Sigmoid colon (tissue), 7 donors: ENCODE measurements around the gene TSPEAR. TPM values are rescaled to one million over a fixed set of nuclear protein-coding genes. Genes with fewer than 3 reads are reported as not detected.

Experiments used
- DNase-seq: peaks from one replicate; pipeline ENCODE4 v3.0.0-alpha.2; 2019
- H3K27ac ChIP-seq, 4 donors: fragments of 200-600 bp; sonication (generic); one replicate each; pipeline ENCODE4 v1.5.1; 2016 to 2019; ENCODE audit warnings: mild to moderate bottlenecking in 1 of 4
- H3K27me3 ChIP-seq, 3 donors: fragments of 200-600 bp; sonication (generic); one replicate each; pipeline ENCODE4 v1.5.1; 2019; ENCODE audit warnings: mild to moderate bottlenecking in 1 of 3
- H3K36me3 ChIP-seq, 4 donors: fragments of 200-600 bp; sonication (generic); one replicate each; pipeline ENCODE4 v1.5.1; 2016 to 2019
- H3K4me1 ChIP-seq, 4 donors: fragments of 200-600 bp; sonication (generic); one replicate each; pipeline ENCODE4 v1.5.1; 2017 to 2019
- H3K4me3 ChIP-seq, 4 donors: fragments of 200-600 bp; sonication (generic); one replicate each; pipeline ENCODE4 v1.5.1; 2017 to 2019; ENCODE audit warnings: mild to moderate bottlenecking in 2 of 4, moderate library complexity in 1 of 4
- H3K9me3 ChIP-seq, 4 donors: fragments of 200-600 bp in 3 of 4; sonication (generic) in 3 of 4; one replicate each; pipeline versions ENCODE4 v1.5.1 to v1.6.1; 2013 to 2019
- EP300 ChIP-seq, 4 donors: sonication (generic); formaldehyde crosslinking; IDR thresholded peaks; one replicate each; pipeline ENCODE4 v1.6.1; 2017; ENCODE audit warnings: antibody characterized with exemption in 4 of 4
- POLR2A ChIP-seq, 2 donors: fragments of 450-650 bp; IDR thresholded peaks; one replicate each; pipeline ENCODE4 v1.6.1; 2016; ENCODE audit warnings: antibody characterized with exemption in 2 of 2, mild to moderate bottlenecking in 2 of 2, moderate library complexity in 2 of 2
- POLR2AphosphoS5 ChIP-seq, 4 donors: sonication (generic); formaldehyde crosslinking; IDR thresholded peaks; one replicate each; pipeline ENCODE4 v1.6.1; 2017; ENCODE audit warnings: antibody characterized with exemption in 4 of 4
- WGBS, 2 donors: extraction: QIAGEN DNeasy Blood & Tissue Kit; methylation state at CpG; one replicate each; pipeline ENCODE4 v1.1.7; 2013; 5-methylcytosine and 5-hydroxymethylcytosine counted together
- intact Hi-C: fragments of 100-400 bp; cut with DNase I; formaldehyde crosslinking; loops from one replicate; pipeline ENCODE4 v1.15.1; 2023
- polyA plus RNA-seq, 3 donors: library from polyadenylated mRNA; stranded (reverse); fragments of 200-250 nt; gene quantifications; one replicate each; pipeline ENCODE4 v1.2.3, GENCODE V29; 2013
- total RNA-seq, 4 donors: library from RNA; depleted of rRNA; stranded (reverse); fragments of >200 nt; gene quantifications; one replicate each; pipeline ENCODE4 v1.1.0, GENCODE V29; 2016
- TF ChIP-seq, protein P1 (sequence below), 4 experiments: fragments of 450-650 bp in 3 of 4; fragments of 200-600 bp in 1 of 4; IDR thresholded peaks; one replicate each; pipeline ENCODE4 v1.5.1; 2016 to 2019; ENCODE audit warnings: antibody characterized with exemption in 4 of 4, mild to moderate bottlenecking in 3 of 4, moderate library complexity in 2 of 4
- donor health status: healthy with polysubstance abuse.
- donor health status: Bipolar disorder and iron deficiency.
- donor health status: healthy.

The TSPEAR gene
- total and polyA plus RNA-seq, 7 donors: under 0.01 to 0.20 TPM; not detected in 5

- WGBS, 2 donors: 70 to 71% methylated on average over 25 of the region's 25 CpGs
- Histone ChIP-seq H3K9me3 (peaks cover 0 to 9% (median 0%) of the 10 kb centered on the region in 4 donors), H3K27ac (no peak overlapping the region), H3K4me3 (no peak overlapping the region), H3K4me1 (peaks cover 0 to 7% (median 4%) of the 10 kb centered on the region in 4 donors), H3K27me3 (peaks cover 0 to 30% (median 0%) of the 10 kb centered on the region in 3 donors), H3K36me3 (no peaks in the 10 kb centered on the region)
- DNase-seq: no peak
- TF ChIP-seq POLR2AphosphoS5 (IDR thresholded peaks at IDR 0.05) (no peak), EP300 (IDR thresholded peaks at IDR 0.05) (no peak), POLR2A (IDR thresholded peaks at IDR 0.05) (no peak)
- TF ChIP-seq, protein P1, sequence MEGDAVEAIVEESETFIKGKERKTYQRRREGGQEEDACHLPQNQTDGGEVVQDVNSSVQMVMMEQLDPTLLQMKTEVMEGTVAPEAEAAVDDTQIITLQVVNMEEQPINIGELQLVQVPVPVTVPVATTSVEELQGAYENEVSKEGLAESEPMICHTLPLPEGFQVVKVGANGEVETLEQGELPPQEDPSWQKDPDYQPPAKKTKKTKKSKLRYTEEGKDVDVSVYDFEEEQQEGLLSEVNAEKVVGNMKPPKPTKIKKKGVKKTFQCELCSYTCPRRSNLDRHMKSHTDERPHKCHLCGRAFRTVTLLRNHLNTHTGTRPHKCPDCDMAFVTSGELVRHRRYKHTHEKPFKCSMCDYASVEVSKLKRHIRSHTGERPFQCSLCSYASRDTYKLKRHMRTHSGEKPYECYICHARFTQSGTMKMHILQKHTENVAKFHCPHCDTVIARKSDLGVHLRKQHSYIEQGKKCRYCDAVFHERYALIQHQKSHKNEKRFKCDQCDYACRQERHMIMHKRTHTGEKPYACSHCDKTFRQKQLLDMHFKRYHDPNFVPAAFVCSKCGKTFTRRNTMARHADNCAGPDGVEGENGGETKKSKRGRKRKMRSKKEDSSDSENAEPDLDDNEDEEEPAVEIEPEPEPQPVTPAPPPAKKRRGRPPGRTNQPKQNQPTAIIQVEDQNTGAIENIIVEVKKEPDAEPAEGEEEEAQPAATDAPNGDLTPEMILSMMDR (IDR thresholded peaks at IDR 0.05): no peak
- intact Hi-C loops: no loop called here
Observed at GRCh38 chr21:44549525-44550211, 161.7 kb downstream of the TSPEAR start.

- TF ChIP-seq, protein P1 (IDR thresholded peaks at IDR 0.05): no peak
- TF ChIP-seq POLR2A (IDR thresholded peaks at IDR 0.05): no peak
- TF ChIP-seq EP300 (IDR thresholded peaks at IDR 0.05): no peak
- TF ChIP-seq POLR2AphosphoS5 (IDR thresholded peaks at IDR 0.05): no peak
- intact Hi-C loops: no loop called here
- DNase-seq: no peak
- Histone ChIP-seq H3K27ac (no peak overlapping the region), H3K4me3 (no peak overlapping the region), H3K36me3 (no peaks in the 10 kb centered on the region), H3K27me3 (peaks cover 0 to 30% (median 0%) of the 10 kb centered on the region in 3 donors), H3K9me3 (peaks cover 0 to 6% (median 0%) of the 10 kb centered on the region in 4 donors), H3K4me1 (peaks cover 0 to 7% (median 4%) of the 10 kb centered on the region in 4 donors)
- 36 to 42% methylated on average over 14 of the region's 14 CpGs for WGBS, 2 donors
Observed at GRCh38 chr21:44548922-44549321, 162.4 kb downstream of the TSPEAR start.

GRCh38 chr21:44548381-44548780 is 163.0 kb downstream of the TSPEAR start:
- H3K27me3 ChIP-seq: peaks cover 0 to 30% (median 0%) of the 10 kb centered on the region in 3 donors
- no peak overlapping the region for H3K27ac ChIP-seq
- TF ChIP-seq POLR2AphosphoS5 (IDR thresholded peaks at IDR 0.05): no peak
- TF ChIP-seq EP300 (IDR thresholded peaks at IDR 0.05): no peak
- no peak for TF ChIP-seq POLR2A (IDR thresholded peaks at IDR 0.05)
- TF ChIP-seq, protein P1 (IDR thresholded peaks at IDR 0.05): no peak
- no peak for DNase-seq
- peaks cover 0 to 7% (median 4%) of the 10 kb centered on the region in 4 donors for H3K4me1 ChIP-seq
- no peaks in the 10 kb centered on the region for H3K36me3 ChIP-seq
- peaks cover 0 to 8% (median 0%) of the 10 kb centered on the region in 4 donors for H3K9me3 ChIP-seq
- intact Hi-C loops: no loop called here
- H3K4me3 ChIP-seq: no peak overlapping the region
- 76 to 81% methylated on average over 13 of the region's 13 CpGs for WGBS, 2 donors

GRCh38 chr21:44547656-44548331 is 163.6 kb downstream of the TSPEAR start:
- peaks cover 0 to 10% (median 0%) of the 10 kb centered on the region in 4 donors for H3K9me3 ChIP-seq
- intact Hi-C loops: no loop called here
- TF ChIP-seq POLR2AphosphoS5 (IDR thresholded peaks at IDR 0.05): no peak
- peaks cover 0 to 30% (median 0%) of the 10 kb centered on the region in 3 donors for H3K27me3 ChIP-seq
- H3K36me3 ChIP-seq: no peaks in the 10 kb centered on the region
- no peak for DNase-seq
- H3K4me3 ChIP-seq: no peak overlapping the region
- WGBS, 2 donors: 43 to 46% methylated on average over 5 of the region's 5 CpGs
- no peak overlapping the region for H3K27ac ChIP-seq
- peaks cover 0 to 7% (median 4%) of the 10 kb centered on the region in 4 donors for H3K4me1 ChIP-seq

DNA sequence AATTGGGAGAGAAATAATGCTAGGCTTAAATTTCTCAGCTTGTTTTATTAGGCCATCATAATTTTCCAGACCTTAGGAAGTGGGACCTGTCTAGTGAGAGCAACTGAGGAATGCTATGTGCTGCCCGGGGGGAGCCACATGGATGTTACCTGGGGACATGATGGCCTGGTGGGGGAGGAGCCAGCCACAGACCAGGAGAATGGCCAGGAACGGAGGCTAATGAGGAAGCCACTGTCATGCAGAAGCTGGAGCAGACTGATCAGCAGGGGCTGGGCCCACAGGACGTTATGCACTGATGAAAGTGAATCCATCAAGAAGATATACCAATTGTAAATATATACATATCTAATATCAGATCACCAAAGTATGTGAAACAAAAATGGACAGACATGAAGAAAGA is 166.8 kb downstream of the TSPEAR start:
- TF ChIP-seq, protein P1 (IDR thresholded peaks at IDR 0.05): no peak
- TF ChIP-seq EP300 (IDR thresholded peaks at IDR 0.05): no peak
- TF ChIP-seq POLR2AphosphoS5 (IDR thresholded peaks at IDR 0.05): no peak
- no peak for TF ChIP-seq POLR2A (IDR thresholded peaks at IDR 0.05)
- peaks cover 0 to 7% (median 4%) of the 10 kb centered on the region in 4 donors for H3K4me1 ChIP-seq
- peaks cover 0 to 17% (median 3%) of the 10 kb centered on the region in 4 donors for H3K9me3 ChIP-seq

More for the DNA sequence above, 166.8 kb downstream of the TSPEAR start:
- DNase-seq: no peak
- no peaks in the 10 kb centered on the region for H3K36me3 ChIP-seq
- 74 to 76% methylated on average over 3 of the region's 3 CpGs for WGBS, 2 donors
- H3K4me3 ChIP-seq: no peak overlapping the region
- H3K27ac ChIP-seq: no peak overlapping the region
- H3K27me3 ChIP-seq: peaks cover 0 to 13% (median 0%) of the 10 kb centered on the region in 3 donors
- intact Hi-C loops: no loop called here
